Gastrocnemius medialis (tissue), 4 donors: ENCODE results near the gene LAMB3.

ENCODE experiments used
- POLR2A ChIP-seq, 2 donors: fragments of 450-650 bp; IDR thresholded peaks; one replicate each; pipeline ENCODE4 v1.6.1; 2017; ENCODE audit warnings: antibody characterized with exemption in 2 of 2, mild to moderate bottlenecking in 2 of 2, moderate library complexity in 2 of 2
- TF ChIP-seq, protein P1 (sequence below), 5 experiments: fragments of 450-650 bp in 3 of 5; fragments of 200-600 bp in 2 of 5; sonication (generic) in 2 of 5; IDR thresholded peaks in 4 of 5; conservative IDR thresholded peaks in 1 of 5; 1 replicate in 4 of 5; 2 replicates in 1 of 5; pipeline ENCODE4 v1.5.1; 2016 to 2019; ENCODE audit warnings: antibody characterized with exemption in 5 of 5, mild to moderate bottlenecking in 3 of 5, moderate library complexity in 3 of 5

DNA sequence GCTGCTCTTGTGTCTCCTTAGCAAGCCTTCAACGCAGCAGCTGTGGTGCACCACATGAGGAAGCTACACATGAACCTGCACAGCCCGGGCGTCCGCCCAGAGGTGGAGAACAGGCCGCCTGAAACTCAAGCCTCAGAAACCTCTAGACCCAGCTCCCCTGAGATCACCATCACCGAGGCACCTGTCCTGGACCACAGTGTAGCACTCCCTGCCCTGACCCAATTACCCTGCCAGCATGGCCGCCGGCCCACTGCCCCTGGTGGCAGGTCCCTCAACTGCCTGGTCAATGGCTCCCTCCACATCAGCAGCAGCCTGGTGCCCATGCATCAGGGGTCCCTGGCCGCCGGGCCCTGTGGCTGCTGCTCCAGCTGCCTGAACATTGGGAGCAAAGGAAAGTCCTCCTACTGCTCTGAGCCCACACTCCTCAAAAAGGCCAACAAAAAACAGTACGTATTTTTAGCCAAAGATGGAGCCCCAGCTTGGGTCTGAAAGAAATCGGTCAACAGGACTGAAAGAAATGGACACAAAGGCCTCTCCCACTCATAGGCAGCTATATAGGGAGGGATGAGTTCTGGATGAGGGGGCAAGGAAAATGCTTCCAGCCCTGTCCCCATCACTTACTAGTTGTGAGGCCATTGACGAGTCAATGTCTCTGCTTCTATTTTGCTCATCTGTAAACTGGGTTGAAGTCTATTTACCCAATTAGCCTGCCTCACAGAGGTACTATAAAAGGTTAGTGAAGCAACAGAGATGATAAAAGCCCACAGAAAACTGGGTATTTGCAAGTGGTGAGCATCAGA, 40.3 kb downstream of the LAMB3 start:
- TF ChIP-seq, protein P1, sequence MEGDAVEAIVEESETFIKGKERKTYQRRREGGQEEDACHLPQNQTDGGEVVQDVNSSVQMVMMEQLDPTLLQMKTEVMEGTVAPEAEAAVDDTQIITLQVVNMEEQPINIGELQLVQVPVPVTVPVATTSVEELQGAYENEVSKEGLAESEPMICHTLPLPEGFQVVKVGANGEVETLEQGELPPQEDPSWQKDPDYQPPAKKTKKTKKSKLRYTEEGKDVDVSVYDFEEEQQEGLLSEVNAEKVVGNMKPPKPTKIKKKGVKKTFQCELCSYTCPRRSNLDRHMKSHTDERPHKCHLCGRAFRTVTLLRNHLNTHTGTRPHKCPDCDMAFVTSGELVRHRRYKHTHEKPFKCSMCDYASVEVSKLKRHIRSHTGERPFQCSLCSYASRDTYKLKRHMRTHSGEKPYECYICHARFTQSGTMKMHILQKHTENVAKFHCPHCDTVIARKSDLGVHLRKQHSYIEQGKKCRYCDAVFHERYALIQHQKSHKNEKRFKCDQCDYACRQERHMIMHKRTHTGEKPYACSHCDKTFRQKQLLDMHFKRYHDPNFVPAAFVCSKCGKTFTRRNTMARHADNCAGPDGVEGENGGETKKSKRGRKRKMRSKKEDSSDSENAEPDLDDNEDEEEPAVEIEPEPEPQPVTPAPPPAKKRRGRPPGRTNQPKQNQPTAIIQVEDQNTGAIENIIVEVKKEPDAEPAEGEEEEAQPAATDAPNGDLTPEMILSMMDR (IDR thresholded peaks at IDR 0.05 in 4 of 5, conservative IDR thresholded peaks at IDR 0.05 in 1 of 5), result peak in 4 of 5 experiments; percentile 25 to 65 (median 42)
- no peak for TF ChIP-seq POLR2A (IDR thresholded peaks at IDR 0.05)
